ENCODE data around the gene LYL1.

The LYL1 gene

GRCh38 chr19:13071444-13072187, 31.0 kb downstream of the LYL1 start:
- DNase-seq = no peak

GRCh38 chr19:13070425-13071140, 32.1 kb downstream of the LYL1 start:
- no peak for DNase-seq

- DNase-seq = no peak
Measured at GRCh38 chr19:13069415-13070359, 33.0 kb downstream of the LYL1 start.

- no peak for DNase-seq
Measured at GRCh38 chr19:13068085-13068846, 34.4 kb downstream of the LYL1 start.

GRCh38 chr19:13066933-13067807, 35.5 kb downstream of the LYL1 start:
- no peak for DNase-seq

GRCh38 chr19:13066226-13066625, 36.4 kb downstream of the LYL1 start:
- DNase-seq = no peak

GRCh38 chr19:13064092-13064489, 38.6 kb downstream of the LYL1 start:
- no peak for DNase-seq

GRCh38 chr19:13063461-13064091, 39.1 kb downstream of the LYL1 start:
- no peak for DNase-seq

GRCh38 chr19:13062317-13062716, 40.3 kb downstream of the LYL1 start:
- no peak for DNase-seq

- peak; percentile 61 for DNase-seq
Measured at GRCh38 chr19:13060964-13061927, 41.4 kb downstream of the LYL1 start.

- DNase-seq = no peak
Measured at GRCh38 chr19:13060233-13060963, 42.3 kb downstream of the LYL1 start.

- DNase-seq = no peak
Measured at GRCh38 chr19:13058951-13059660, 43.6 kb downstream of the LYL1 start.

GRCh38 chr19:13057744-13058143, 44.9 kb downstream of the LYL1 start:
- no peak for DNase-seq

GRCh38 chr19:13057147-13057572, 45.5 kb downstream of the LYL1 start:
- no peak for DNase-seq

GRCh38 chr19:13056052-13056660, 46.5 kb downstream of the LYL1 start:
- DNase-seq = no peak

- DNase-seq = no peak
Measured at GRCh38 chr19:13055213-13056051, 47.2 kb downstream of the LYL1 start.
